ENCODE data around the gene PBRM1. TPM values are rescaled to one million over a fixed set of nuclear protein-coding genes. Genes with fewer than 3 reads are reported as not detected.

Gene PBRM1
- total RNA-seq, 3 donors from 2014 or later, result 55.9 to 65.2 (median 64.4) TPM

DNA sequence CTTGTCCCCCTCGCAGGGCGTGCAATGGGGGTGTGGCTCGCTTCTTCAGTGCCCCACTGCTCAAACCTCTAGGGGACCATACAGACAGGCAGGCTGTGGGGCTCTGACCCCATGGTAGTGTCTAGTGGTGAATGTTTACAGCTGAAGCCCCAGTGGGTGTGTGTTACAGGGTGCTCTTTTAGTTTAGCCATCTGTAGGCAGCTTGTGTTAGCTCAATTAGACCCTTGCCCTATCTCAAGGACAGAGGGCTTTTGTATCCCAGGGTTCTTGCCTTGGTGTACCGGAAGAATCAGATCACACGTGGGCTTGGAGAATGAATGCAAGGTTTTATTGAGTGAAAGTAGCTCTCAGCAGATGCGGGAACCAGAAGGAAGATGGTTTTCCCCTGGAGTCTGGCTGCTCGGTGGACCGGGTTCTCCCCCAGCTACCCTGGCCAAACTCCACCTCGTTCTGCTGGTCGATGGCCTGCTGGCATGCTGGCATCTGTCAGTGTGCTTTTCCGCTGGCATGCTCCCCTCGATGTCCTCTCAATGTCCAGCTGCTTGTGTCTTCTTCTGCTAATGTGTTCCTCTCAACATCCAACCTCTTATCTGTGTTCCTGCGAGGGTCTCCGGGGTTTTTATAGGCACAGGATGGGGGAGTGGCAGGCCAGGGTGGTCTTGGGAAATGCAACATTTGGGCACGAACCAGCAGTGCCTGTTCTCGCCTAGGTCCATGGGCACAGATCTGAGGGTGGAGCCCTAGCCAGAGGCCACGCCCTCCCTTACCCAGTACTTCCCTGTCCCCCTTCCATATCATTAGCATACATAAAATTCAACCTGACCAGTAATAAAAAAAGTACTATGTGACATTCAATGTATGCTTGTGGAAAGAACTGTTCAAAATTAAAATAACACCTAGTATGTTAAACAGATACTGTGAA, 26.8 kb upstream of the PBRM1 start:
- Mint-ChIP-seq H3K9me3 (no peaks in the 10 kb centered on the region), H3K36me3 (ENCODE audit: insufficient read depth) (peaks cover 8% of the 10 kb centered on the region), H3K4me1 (ENCODE audit: low read depth) (peaks cover 8% of the 10 kb centered on the region), H3K27me3 (ENCODE audit: low read depth) (no peaks in the 10 kb centered on the region), H3K4me3 (no peak overlapping the region)
- DNase-seq, result no peak
- ATAC-seq, result no peak

DNA sequence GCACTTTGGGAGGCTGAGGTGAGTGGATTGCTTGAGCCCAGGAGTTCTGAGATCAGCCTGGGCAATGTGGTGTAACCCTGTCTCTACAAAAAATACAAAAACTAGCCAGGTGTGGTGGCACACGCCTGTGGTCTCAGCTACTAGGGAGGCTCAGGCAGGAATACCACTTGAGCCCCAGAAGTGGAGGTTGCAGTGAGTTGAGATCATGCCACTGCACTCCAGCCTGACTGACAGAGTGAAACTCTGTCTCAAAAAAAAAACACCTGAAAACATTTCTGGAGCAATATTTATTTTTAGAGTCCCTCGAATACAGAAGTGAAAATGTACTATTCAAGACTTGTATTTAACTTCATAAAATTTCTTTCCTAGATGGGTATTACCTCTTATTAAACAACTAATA, 24.8 kb upstream of the PBRM1 start:
- no peaks in the 10 kb centered on the region for H3K9me3 Mint-ChIP-seq
- ATAC-seq, result no peak

DNA sequence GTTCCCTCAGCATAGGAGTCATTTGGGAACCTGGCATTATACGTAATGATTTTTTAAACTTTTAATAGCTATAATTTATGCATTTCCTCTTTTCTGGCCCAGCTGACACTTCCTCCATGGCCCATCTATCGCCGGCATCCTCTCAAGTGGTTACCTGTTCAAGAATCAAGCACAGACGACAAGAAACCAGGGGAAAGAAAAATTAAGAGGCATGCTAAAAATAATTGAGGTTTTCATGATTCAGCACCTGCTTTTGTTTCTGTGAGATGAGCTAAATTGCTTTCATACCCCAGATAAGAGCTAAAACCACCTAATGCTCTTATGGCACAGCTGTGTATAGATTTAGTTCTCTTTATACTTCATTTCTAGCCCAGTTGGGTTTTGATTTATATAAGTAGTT, 21.9 kb upstream of the PBRM1 start:
- Mint-ChIP-seq H3K27me3 (ENCODE audit: low read depth) (no peaks in the 10 kb centered on the region), H3K9me3 (no peaks in the 10 kb centered on the region), H3K4me1 (ENCODE audit: low read depth) (peaks cover 32% of the 10 kb centered on the region), H3K4me3 (peak overlapping the region; percentile 97), H3K36me3 (ENCODE audit: insufficient read depth) (peaks cover 8% of the 10 kb centered on the region)
- ATAC-seq (no peak), DNase-seq (no peak)

More for the DNA sequence above, 24.8 kb upstream of the PBRM1 start:
- DNase-seq, result no peak
- H3K4me3 Mint-ChIP-seq, result no peak overlapping the region
- H3K36me3 Mint-ChIP-seq (ENCODE audit: insufficient read depth), result peaks cover 8% of the 10 kb centered on the region
- H3K4me1 Mint-ChIP-seq (ENCODE audit: low read depth), result peaks cover 18% of the 10 kb centered on the region
- no peaks in the 10 kb centered on the region for H3K27me3 Mint-ChIP-seq (ENCODE audit: low read depth)

- Mint-ChIP-seq H3K9me3 (no peaks in the 10 kb centered on the region), H3K36me3 (ENCODE audit: insufficient read depth) (peaks cover 4% of the 10 kb centered on the region), H3K4me1 (ENCODE audit: low read depth) (peaks cover 33% of the 10 kb centered on the region), H3K27me3 (ENCODE audit: low read depth) (no peaks in the 10 kb centered on the region), H3K4me3 (peak within 1 kb of the TSS; percentile 97)
- DNase-seq (peak; percentile 79), ATAC-seq (peak; percentile 93 to 96)
These were observed 20.3 kb upstream of the PBRM1 start, which contains the start of the genes GLT8D1 and SPCS1 for GRCh38 chr3:52705688-52706686. Gene GLT8D1 (minus strand): TSS chr3:52705791. CDS start chr3:52700460, 5,331 bp downstream. Gene SPCS1 (plus strand): TSS chr3:52706106. CDS start chr3:52706247, 141 bp downstream.

GRCh38 chr3:52705438-52705687, 19.6 kb upstream of the PBRM1 start:
- peak overlapping the region; percentile 97 for H3K4me3 Mint-ChIP-seq

DNA sequence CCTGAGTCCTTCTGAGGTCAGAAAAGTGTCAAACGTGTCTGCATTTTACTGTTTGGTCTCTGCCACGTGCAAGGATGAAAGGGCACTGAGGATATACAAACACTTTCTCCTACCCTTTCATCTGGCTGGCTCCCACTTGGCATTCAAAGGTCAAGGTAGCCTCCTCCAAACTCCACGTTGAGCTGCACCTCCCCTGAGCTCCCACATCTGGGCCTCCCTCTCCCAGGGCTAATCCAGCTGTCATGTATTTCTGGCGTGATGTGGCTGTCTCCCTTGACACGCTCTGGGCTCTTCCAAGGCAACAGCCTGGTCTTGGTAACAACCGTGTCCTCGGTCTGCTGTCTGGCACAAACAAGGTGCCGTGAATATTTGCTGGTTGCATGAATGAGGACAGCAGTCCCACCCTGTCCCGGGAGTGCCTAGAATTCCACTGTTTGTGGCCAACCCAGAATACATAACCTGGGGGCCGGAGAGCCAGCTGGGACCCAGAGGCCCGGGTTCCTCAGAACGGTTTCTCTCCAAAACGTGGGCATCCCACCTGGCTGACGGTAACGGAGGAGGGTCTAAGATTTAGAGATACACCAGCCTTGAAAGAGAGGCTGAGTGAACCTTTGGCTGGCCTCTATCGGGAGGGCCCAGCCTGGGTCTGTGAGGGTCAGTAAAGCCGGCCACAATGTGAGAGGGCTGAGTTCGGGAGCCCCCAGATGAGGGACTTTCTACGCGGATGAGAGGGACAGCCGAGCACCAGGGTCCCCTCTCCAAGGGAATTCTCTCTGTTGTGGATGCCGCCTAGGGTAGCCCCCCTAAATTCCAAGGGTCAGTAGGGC, 19.1 kb upstream of the PBRM1 start:
- H3K9me3 Mint-ChIP-seq, result no peaks in the 10 kb centered on the region
- DNase-seq, result no peak
- H3K36me3 Mint-ChIP-seq (ENCODE audit: insufficient read depth), result peaks cover 4% of the 10 kb centered on the region
- H3K27me3 Mint-ChIP-seq (ENCODE audit: low read depth), result no peaks in the 10 kb centered on the region
- ATAC-seq, result peak; percentile 1
- peaks cover 33% of the 10 kb centered on the region for H3K4me1 Mint-ChIP-seq (ENCODE audit: low read depth)
- peak overlapping the region; percentile 97 for H3K4me3 Mint-ChIP-seq

More at GRCh38 chr3:52705438-52705687, 19.6 kb upstream of the PBRM1 start:
- ATAC-seq, result no peak
- Mint-ChIP-seq H3K9me3 (no peaks in the 10 kb centered on the region), H3K4me1 (ENCODE audit: low read depth) (peaks cover 33% of the 10 kb centered on the region), H3K27me3 (ENCODE audit: low read depth) (no peaks in the 10 kb centered on the region), H3K36me3 (ENCODE audit: insufficient read depth) (peaks cover 4% of the 10 kb centered on the region)
- no peak for DNase-seq

DNA sequence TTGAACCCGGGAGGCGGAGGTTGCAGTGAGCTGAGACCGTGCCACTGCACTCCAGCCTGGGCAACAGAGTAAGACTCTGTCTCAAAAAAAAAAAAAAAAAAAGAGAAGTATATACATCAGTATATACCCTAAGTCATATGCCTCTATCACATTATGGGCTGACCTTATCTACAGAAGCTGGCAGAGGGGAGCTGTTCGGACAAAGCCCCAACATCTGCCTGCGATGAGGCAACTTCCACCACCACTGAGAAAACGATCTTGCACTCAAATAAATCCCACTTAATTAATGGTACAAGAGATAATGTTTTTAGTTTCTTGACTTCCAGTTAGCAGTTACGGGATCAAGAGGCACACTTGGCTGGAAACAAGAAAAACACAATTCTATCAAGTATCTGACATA, 17.6 kb upstream of the PBRM1 start:
- ATAC-seq (no peak), DNase-seq (no peak)
- Mint-ChIP-seq H3K36me3 (ENCODE audit: insufficient read depth) (peaks cover 4% of the 10 kb centered on the region), H3K4me3 (peak overlapping the region; percentile 27), H3K4me1 (ENCODE audit: low read depth) (peaks cover 31% of the 10 kb centered on the region), H3K27me3 (ENCODE audit: low read depth) (no peaks in the 10 kb centered on the region), H3K9me3 (no peaks in the 10 kb centered on the region)

DNA sequence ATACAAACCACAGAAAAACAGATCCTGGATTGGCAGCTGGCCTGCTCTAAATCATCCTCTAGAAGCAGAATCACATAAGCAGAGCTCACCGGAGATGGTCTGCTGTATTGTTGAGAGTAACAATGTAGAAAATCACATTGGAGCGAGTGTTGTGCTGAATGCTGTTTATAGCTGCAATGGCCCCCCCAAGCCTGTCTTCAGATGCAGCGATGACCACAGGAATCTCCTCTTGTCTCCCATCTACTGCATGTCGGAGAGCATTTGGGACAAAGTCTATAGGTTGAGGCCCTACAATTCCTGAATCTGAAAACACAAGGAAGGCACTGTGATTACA, 11.9 kb upstream of the PBRM1 start:
- DNase-seq, result no peak
- Mint-ChIP-seq H3K4me3 (no peak overlapping the region), H3K36me3 (ENCODE audit: insufficient read depth) (peaks cover 42% of the 10 kb centered on the region), H3K4me1 (ENCODE audit: low read depth) (peaks cover 21% of the 10 kb centered on the region), H3K27me3 (ENCODE audit: low read depth) (no peaks in the 10 kb centered on the region), H3K9me3 (no peaks in the 10 kb centered on the region)
- ATAC-seq, result no peak

DNA sequence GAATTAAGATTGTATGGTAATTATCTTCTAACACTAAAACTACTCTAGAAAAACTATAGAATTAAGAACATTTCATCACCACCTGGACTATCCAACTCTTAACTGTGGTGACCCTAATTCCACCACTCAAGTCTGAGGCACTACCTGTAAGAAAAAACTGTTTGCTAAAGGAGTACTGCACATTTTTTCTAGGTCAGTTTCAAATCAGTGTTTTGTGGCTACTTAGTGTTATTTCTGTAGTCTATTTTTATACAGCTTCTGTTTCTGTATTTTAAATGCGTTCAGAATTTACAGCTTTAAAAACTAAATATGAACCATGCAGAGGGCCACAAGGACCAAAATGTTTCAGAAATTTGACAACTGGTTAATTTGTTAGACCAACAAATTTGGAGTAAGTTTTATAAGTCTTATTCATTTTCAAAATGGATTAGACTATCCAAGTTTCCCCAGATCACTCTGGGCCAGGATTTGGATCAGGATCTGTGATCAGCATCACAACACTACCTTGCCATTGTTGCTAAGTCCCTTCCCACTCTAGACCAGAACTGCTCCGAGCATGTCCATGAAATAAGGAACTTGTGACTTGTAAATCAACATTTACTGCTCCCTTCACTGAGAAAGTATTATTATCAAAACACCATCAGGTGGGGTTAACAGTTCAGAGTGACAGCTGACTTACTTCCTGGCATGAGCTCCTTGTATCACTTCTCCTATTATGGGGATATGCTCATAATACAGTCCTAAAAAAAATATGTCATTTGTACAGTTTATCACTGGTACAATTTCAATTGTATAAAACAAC, 11.3 kb upstream of the PBRM1 start:
- no peak overlapping the region for H3K4me3 Mint-ChIP-seq
- no peaks in the 10 kb centered on the region for H3K27me3 Mint-ChIP-seq (ENCODE audit: low read depth)
- no peaks in the 10 kb centered on the region for H3K9me3 Mint-ChIP-seq
- H3K36me3 Mint-ChIP-seq (ENCODE audit: insufficient read depth), result peaks cover 43% of the 10 kb centered on the region
- H3K4me1 Mint-ChIP-seq (ENCODE audit: low read depth), result peaks cover 21% of the 10 kb centered on the region
- DNase-seq (no peak), ATAC-seq (no peak)

GRCh38 chr3:52695798-52696671, 10.3 kb upstream of the PBRM1 start:
- Mint-ChIP-seq H3K4me3 (no peak overlapping the region), H3K9me3 (no peaks in the 10 kb centered on the region), H3K36me3 (ENCODE audit: insufficient read depth) (peaks cover 45% of the 10 kb centered on the region), H3K27me3 (ENCODE audit: low read depth) (no peaks in the 10 kb centered on the region), H3K4me1 (ENCODE audit: low read depth) (peaks cover 23% of the 10 kb centered on the region)
- no peak for DNase-seq
- ATAC-seq, result no peak

GRCh38 chr3:52694528-52695189, 8.9 kb upstream of the PBRM1 start:
- H3K36me3 Mint-ChIP-seq (ENCODE audit: insufficient read depth), result peaks cover 55% of the 10 kb centered on the region
- H3K27me3 Mint-ChIP-seq (ENCODE audit: low read depth), result no peaks in the 10 kb centered on the region
- peaks cover 32% of the 10 kb centered on the region for H3K4me1 Mint-ChIP-seq (ENCODE audit: low read depth)
- H3K4me3 Mint-ChIP-seq, result no peak overlapping the region
- ATAC-seq (peak in 1 of 2 donors; percentile 14), DNase-seq (no peak)
- no peaks in the 10 kb centered on the region for H3K9me3 Mint-ChIP-seq

DNA sequence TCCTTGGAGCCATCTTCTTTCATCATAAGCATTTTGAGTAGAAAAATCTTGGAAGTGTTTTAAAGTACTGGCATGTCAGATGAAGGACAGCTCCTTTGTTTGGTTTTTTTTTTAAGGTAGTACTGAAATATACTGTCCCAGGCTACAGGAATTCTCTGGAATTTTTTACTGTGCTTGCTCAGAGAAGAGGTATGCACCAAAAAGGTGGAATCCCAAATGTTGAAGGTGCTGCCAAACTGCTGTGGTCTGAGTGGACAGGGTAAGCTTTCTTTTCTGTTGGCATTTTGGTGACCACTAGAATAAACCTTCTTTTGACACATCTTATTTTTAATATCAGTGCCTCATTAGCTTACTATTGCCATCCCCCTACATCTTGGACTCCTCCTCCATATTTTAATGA, 7.4 kb upstream of the PBRM1 start:
- Mint-ChIP-seq H3K27me3 (ENCODE audit: low read depth) (no peaks in the 10 kb centered on the region), H3K36me3 (ENCODE audit: insufficient read depth) (peaks cover 71% of the 10 kb centered on the region), H3K4me3 (no peak overlapping the region), H3K9me3 (no peaks in the 10 kb centered on the region), H3K4me1 (ENCODE audit: low read depth) (peaks cover 48% of the 10 kb centered on the region)
- DNase-seq (no peak), ATAC-seq (no peak)

All from activated T-cell treated with anti-CD3 and anti-CD28 coated beads, Interleukin-2, amount 50 U/mL, for 4 hours (primary cell).